Esophagus squamous epithelium (tissue), 4 donors: Measurements from ENCODE around the gene KRT3.

ENCODE experiments used
- CTCF ChIP-seq, 6 experiments: fragments of 450-650 bp in 4 of 6; fragments of 200-600 bp in 2 of 6; sonication (generic) in 2 of 6; IDR thresholded peaks; one replicate each; pipeline ENCODE4 v1.5.1; 2016 to 2019; ENCODE audit warnings: antibody characterized with exemption in 6 of 6, mild to moderate bottlenecking in 4 of 6, moderate library complexity in 4 of 6
- POLR2A ChIP-seq, 4 donors: fragments of 450-650 bp; IDR thresholded peaks; one replicate each; pipeline ENCODE4 v1.6.1; 2017; ENCODE audit warnings: antibody characterized with exemption in 4 of 4, mild to moderate bottlenecking in 4 of 4, moderate library complexity in 3 of 4

GRCh38 chr12:52806169-52806811 lies 10.4 kb upstream of the KRT3 start:
- TF ChIP-seq CTCF (IDR thresholded peaks at IDR 0.05) (no peak), POLR2A (IDR thresholded peaks at IDR 0.05) (no peak)
